Measurements from ENCODE around the gene AFMID. TPM values are rescaled to one million over a fixed set of nuclear protein-coding genes. Genes with fewer than 3 reads are reported as not detected.

Gene AFMID
- total RNA-seq, 4 donors from 2014 or later, result 16.5 to 44.3 (median 30.3) TPM

DNA sequence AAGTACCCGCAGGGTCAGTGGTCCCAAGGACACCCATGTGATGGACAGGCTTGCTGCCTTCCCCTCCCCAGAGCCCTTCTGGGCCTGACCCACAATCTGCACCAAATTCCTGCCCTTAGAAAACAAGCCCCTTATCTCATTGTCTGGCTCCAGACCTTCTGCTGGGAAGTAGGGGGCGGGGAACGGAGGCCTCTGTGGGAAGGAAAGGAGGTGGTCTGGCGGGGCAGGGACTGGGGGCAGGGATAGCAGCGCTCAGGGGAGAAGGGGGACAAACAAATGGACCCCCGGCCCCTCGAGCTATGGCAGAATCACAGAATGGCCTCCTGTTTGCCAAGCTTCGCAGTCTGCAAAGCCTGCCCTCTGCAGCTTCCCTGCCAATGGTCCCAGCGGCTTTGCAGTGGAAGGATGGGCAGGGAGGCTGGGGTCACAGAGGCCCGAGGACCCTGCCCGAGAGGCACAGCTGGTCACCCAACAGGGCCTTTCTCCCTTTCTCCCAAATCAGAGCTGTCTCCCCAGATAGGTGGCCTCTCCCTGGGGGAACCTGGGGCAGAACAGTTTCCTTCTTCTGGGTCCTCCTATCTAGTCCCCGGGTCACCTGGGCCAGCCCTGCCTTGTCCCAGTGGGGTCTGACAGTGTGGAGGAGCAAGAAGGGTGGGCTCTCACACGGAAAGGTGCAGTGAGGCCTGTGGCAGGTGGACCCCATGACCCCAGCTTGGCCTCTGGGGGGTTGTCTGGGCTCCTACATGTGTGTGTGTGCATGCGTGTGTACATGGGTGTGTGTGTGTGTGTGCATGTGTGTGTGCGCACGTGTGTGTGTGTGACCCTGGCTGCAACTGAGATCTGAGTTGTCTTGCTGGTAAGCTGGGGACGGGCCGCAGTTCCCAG lies 69.8 kb downstream of the AFMID start:
- no peak overlapping the region for H3K4me3 ChIP-seq
- no peaks in the 10 kb centered on the region for H3K9me3 ChIP-seq
- intact Hi-C loops (cut with DNase I), result no loop called here
- H3K27me3 ChIP-seq, result peaks cover 0 to 17% (median 0%) of the 10 kb centered on the region in 4 donors
- 43 to 57% methylated on average over 4 to 6 of the region's 18 CpGs for WGBS, 2 donors
- H3K27ac ChIP-seq, result peak overlapping the region in 2 of 4 donors; percentile 6 to 73
- peaks cover 7 to 51% (median 10%) of the 10 kb centered on the region in 3 donors for H3K4me1 ChIP-seq
- DNase-seq, result no peak
- no peak for TF ChIP-seq POLR2A (IDR thresholded peaks at IDR 0.05)
- TF ChIP-seq, protein P1, sequence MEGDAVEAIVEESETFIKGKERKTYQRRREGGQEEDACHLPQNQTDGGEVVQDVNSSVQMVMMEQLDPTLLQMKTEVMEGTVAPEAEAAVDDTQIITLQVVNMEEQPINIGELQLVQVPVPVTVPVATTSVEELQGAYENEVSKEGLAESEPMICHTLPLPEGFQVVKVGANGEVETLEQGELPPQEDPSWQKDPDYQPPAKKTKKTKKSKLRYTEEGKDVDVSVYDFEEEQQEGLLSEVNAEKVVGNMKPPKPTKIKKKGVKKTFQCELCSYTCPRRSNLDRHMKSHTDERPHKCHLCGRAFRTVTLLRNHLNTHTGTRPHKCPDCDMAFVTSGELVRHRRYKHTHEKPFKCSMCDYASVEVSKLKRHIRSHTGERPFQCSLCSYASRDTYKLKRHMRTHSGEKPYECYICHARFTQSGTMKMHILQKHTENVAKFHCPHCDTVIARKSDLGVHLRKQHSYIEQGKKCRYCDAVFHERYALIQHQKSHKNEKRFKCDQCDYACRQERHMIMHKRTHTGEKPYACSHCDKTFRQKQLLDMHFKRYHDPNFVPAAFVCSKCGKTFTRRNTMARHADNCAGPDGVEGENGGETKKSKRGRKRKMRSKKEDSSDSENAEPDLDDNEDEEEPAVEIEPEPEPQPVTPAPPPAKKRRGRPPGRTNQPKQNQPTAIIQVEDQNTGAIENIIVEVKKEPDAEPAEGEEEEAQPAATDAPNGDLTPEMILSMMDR (IDR thresholded peaks at IDR 0.05), result no peak
- H3K36me3 ChIP-seq, result no peaks in the 10 kb centered on the region

Small RNA genes lying within 50 kb of the gene (small RNA-seq; reads per million reads assigned to genes)
- gene AC087645.1, result 0 reads per million in 4 donors

Other genes starting within 250 kb of the AFMID start
- gene TNRC6C, start 228.7 kb upstream of the AFMID start, total RNA-seq, result 10 to 100 TPM in 1 of 4 donors, 1 to 10 TPM in 3; 2.6 to 10.9 (median 4.7) TPM
- gene TMC6, start 58.6 kb upstream of the AFMID start, total RNA-seq, result 10 to 100 TPM; 13.3 to 39.6 (median 32.2) TPM
- 1 to 10 TPM in 3 of 4 donors, under 1 TPM in 1; 1.00 to 5.7 (median 1.5) TPM for gene TMC8, start 56.6 kb upstream of the AFMID start, total RNA-seq
- gene C17orf99, start 41.0 kb upstream of the AFMID start, total RNA-seq, result under 1 TPM in 2 of 4 donors, not detected in 2; 0.19 to 0.21 TPM
- gene SYNGR2, start 18.8 kb upstream of the AFMID start, total RNA-seq, result 10 to 100 TPM; 41.2 to 93.9 (median 75.7) TPM
- 10 to 100 TPM; 11.3 to 57.7 (median 34.3) TPM for gene TK1, start 310 bp upstream of the AFMID start, total RNA-seq
- 10 to 100 TPM in 2 of 4 donors, 1 to 10 TPM in 2; 6.6 to 33.6 (median 21.0) TPM for gene BIRC5, start 26.9 kb downstream of the AFMID start, total RNA-seq
- under 1 TPM in 1 of 4 donors, not detected in 3; 0.26 TPM for gene TMEM235, start 44.3 kb downstream of the AFMID start, total RNA-seq
- 10 to 100 TPM in 3 of 4 donors, 1 to 10 TPM in 1; 6.3 to 23.1 (median 17.1) TPM for gene SOCS3, start 172.7 kb downstream of the AFMID start, total RNA-seq
- 10 to 100 TPM; 18.6 to 32.4 (median 23.0) TPM for gene PGS1, start 191.3 kb downstream of the AFMID start, total RNA-seq